NCI-H2171 treated with DMSO at 0.1 percent for 48 hours (cell line): Measurements from ENCODE around the gene FAAP100.

ENCODE experiments used
- DNase-seq: peaks from one replicate; lab custom pipeline; 2025; lab: John Stamatoyannopoulos, UW

The FAAP100 gene

GRCh38 chr17:81553018-81553615 is 964 bp upstream of the FAAP100 start:
- DNase-seq = peak; percentile 88

- DNase-seq = no peak
These were observed 502 bp downstream of the FAAP100 start for GRCh38 chr17:81551458-81552243.

- no peak for DNase-seq
These were observed 1.2 kb downstream of the FAAP100 start for GRCh38 chr17:81550830-81551457.

- DNase-seq = no peak
These were observed 1.9 kb downstream of the FAAP100 start for GRCh38 chr17:81550285-81550684.

GRCh38 chr17:81549826-81550225 is 2.3 kb downstream of the FAAP100 start:
- no peak for DNase-seq

- DNase-seq = no peak
These were observed 3.1 kb downstream of the FAAP100 start for GRCh38 chr17:81549031-81549557.

- DNase-seq = no peak
These were observed 4.6 kb downstream of the FAAP100 start for GRCh38 chr17:81547614-81547982.

GRCh38 chr17:81546906-81547613 is 5.1 kb downstream of the FAAP100 start:
- no peak for DNase-seq

- no peak for DNase-seq
These were observed 6.8 kb downstream of the FAAP100 start for GRCh38 chr17:81545160-81545949.

- DNase-seq = no peak
These were observed 7.7 kb downstream of the FAAP100 start for GRCh38 chr17:81544281-81544974.

GRCh38 chr17:81543756-81544155 is 8.4 kb downstream of the FAAP100 start:
- no peak for DNase-seq

GRCh38 chr17:81543339-81543675 is 8.8 kb downstream of the FAAP100 start:
- no peak for DNase-seq

- DNase-seq = no peak
These were observed 9.5 kb downstream of the FAAP100 start for GRCh38 chr17:81542431-81543338.

GRCh38 chr17:81541123-81541522 is 11.0 kb downstream of the FAAP100 start:
- no peak for DNase-seq

GRCh38 chr17:81540676-81541027 is 11.5 kb downstream of the FAAP100 start:
- DNase-seq = no peak

- no peak for DNase-seq
These were observed 12.0 kb downstream of the FAAP100 start for GRCh38 chr17:81539961-81540675.

GRCh38 chr17:81539571-81539900 is 12.6 kb downstream of the FAAP100 start:
- DNase-seq = no peak

GRCh38 chr17:81538651-81539570 is 13.2 kb downstream of the FAAP100 start:
- DNase-seq = no peak
